HepG2 (cell line): ENCODE results near the gene HOXD12. TPM values are rescaled to one million over a fixed set of nuclear protein-coding genes. Genes with fewer than 3 reads are reported as not detected.

ENCODE experiments used
- ATAC-seq: fragments of 200-7000 bp; cut with Tn5 transposase; 3 replicates; pipeline ENCODE4 v1.9.1; 2020; ENCODE audit warnings: mild to moderate bottlenecking, moderate library complexity
- BruUV-seq: library from RNA; stranded (reverse); fragments of 400-500 nt; replicated peaks from 2 replicates; lab custom pipeline; 2021; lab: Mats Ljungman, UMichigan
- CTCF ChIA-PET: fragments of 300-600 bp; formaldehyde crosslinking; extraction: SDS; loops from one replicate; lab custom pipeline; 2021; ENCODE audit warnings: low total read pairs, inconsistent platforms, low intra/inter-chr PET ratio; lab: Yijun Ruan, JAX
- POLR2A ChIA-PET: fragments of 350-600 bp; sonication (Branson Sonifier 250); formaldehyde crosslinking; loops from one replicate; lab custom pipeline; 2020; ENCODE audit warnings: antibody characterized with exemption, inconsistent platforms; lab: Yijun Ruan, JAX
- DNase-seq: peaks from one replicate; pipeline ENCODE4 v3.0.0-alpha.2; 2015; ENCODE audit warnings: low spot score
- FAIRE-seq: peaks from 3 replicates; lab custom pipeline; 2011; peaks lifted over from hg19 to GRCh38; lab: Jason Lieb, UNC
- H2AFZ ChIP-seq: one replicate; pipeline ENCODE4 v1.6.1; 2011; ENCODE audit warnings: low read length, inconsistent platforms
- H3K27ac ChIP-seq: fragments of 300-600 bp; 3 replicates; pipeline ENCODE4 v1.8.0; 2011; ENCODE audit warnings: mixed run types, mild to moderate bottlenecking, mixed read lengths, low read length, inconsistent platforms; ENCODE audit not compliant: insufficient read depth; ENCODE audit errors: extremely low read length
- H3K27me3 ChIP-seq, 2 experiments: fragments of 200-600 bp in 1 of 2; 2 replicates in 1 of 2; 3 replicates in 1 of 2; pipeline versions ENCODE4 v1.6.0 to v1.8.0; 2011; ENCODE audit warnings: low read length in 2 of 2, mild to moderate bottlenecking in 2 of 2, moderate library complexity in 2 of 2, inconsistent platforms in 1 of 2; ENCODE audit not compliant: insufficient read depth in 2 of 2, control insufficient read depth in 1 of 2
- H3K36me3 ChIP-seq, 2 experiments: fragments of 200-600 bp in 1 of 2; replicated peaks in 1 of 2; 2 replicates in 1 of 2; 3 replicates in 1 of 2; pipeline versions ENCODE4 v1.5.1 to v1.8.0; 2011; ENCODE audit warnings: low read length in 2 of 2, inconsistent platforms in 1 of 2; ENCODE audit not compliant: insufficient read depth in 2 of 2, control insufficient read depth in 1 of 2
- H3K4me1 ChIP-seq: 2 replicates; pipeline ENCODE4 v1.5.1; 2012; ENCODE audit warnings: low read length, inconsistent platforms; ENCODE audit not compliant: insufficient read depth
- H3K4me2 ChIP-seq: 2 replicates; pipeline ENCODE4 v1.6.0; 2011; ENCODE audit warnings: low read depth, low read length, inconsistent platforms
- H3K4me3 ChIP-seq, 3 experiments: fragments of 200-600 bp in 1 of 3; sonication (generic), shearing (Covaris generic) in 1 of 3; replicated peaks in 1 of 3; 2 replicates each; pipeline ENCODE4 v1.5.1; 2011 to 2016; ENCODE audit warnings: low read length in 3 of 3, inconsistent platforms in 2 of 3, low read depth in 2 of 3, mild to moderate bottlenecking in 2 of 3, control low read depth in 1 of 3, mixed read lengths in 1 of 3; ENCODE audit not compliant: insufficient read depth in 1 of 3
- H3K79me2 ChIP-seq: one replicate; pipeline ENCODE4 v1.6.1; 2011; ENCODE audit warnings: low read length, inconsistent platforms; ENCODE audit not compliant: insufficient read depth
- H3K9ac ChIP-seq: 2 replicates; pipeline ENCODE4 v1.6.0; 2011; ENCODE audit warnings: mild to moderate bottlenecking, low read depth, low read length, inconsistent platforms; ENCODE audit not compliant: insufficient read depth
- H3K9me3 ChIP-seq: 2 replicates; pipeline ENCODE4 v1.5.1; 2012; ENCODE audit warnings: mild to moderate bottlenecking, low read length
- H4K20me1 ChIP-seq: 2 replicates; pipeline ENCODE4 v1.6.0; 2011; ENCODE audit warnings: inconsistent platforms, mild to moderate bottlenecking, low read length, moderate library complexity; ENCODE audit not compliant: insufficient read depth
- CREM ChIP-seq, 2 experiments: sonication (generic) in 1 of 2; formaldehyde crosslinking in 1 of 2; IDR thresholded peaks; 2 replicates each; pipeline versions ENCODE4 v1.4.0 to v1.6.1; 2016 to 2020; ENCODE audit warnings: antibody characterized with exemption in 1 of 2, mild to moderate bottlenecking in 1 of 2, missing genetic modification reagents in 1 of 2
- EED ChIP-seq: sonication (generic); formaldehyde crosslinking; IDR thresholded peaks from 2 replicates; pipeline ENCODE4 v1.5.0; 2020; ENCODE audit warnings: mild to moderate bottlenecking, missing genetic modification reagents
- FOXJ3 ChIP-seq: sonication (generic); formaldehyde crosslinking; IDR thresholded peaks from 2 replicates; pipeline ENCODE4 v1.4.0; 2020; ENCODE audit warnings: missing genetic modification reagents, mild to moderate bottlenecking, borderline replicate concordance
- MTA1 ChIP-seq: sonication (generic); formaldehyde crosslinking; IDR thresholded peaks from 2 replicates; pipeline ENCODE4 v1.4.0; 2020; ENCODE audit warnings: missing genetic modification reagents, mild to moderate bottlenecking, borderline replicate concordance
- NFIB ChIP-seq: sonication (generic); formaldehyde crosslinking; IDR thresholded peaks from 2 replicates; pipeline ENCODE4 v1.9.0; 2021; ENCODE audit warnings: missing genetic modification reagents, mild to moderate bottlenecking, borderline replicate concordance
- NFYC ChIP-seq: IDR thresholded peaks from 2 replicates; pipeline ENCODE4 v1.6.1; 2016; ENCODE audit warnings: missing genetic modification reagents, missing compliant biosample characterization
- POLR2G ChIP-seq: fragments of 200-400 bp; formaldehyde crosslinking; IDR thresholded peaks from 2 replicates; pipeline ENCODE4 v1.6.1; 2018; ENCODE audit warnings: mild to moderate bottlenecking, low read depth, low read length, moderate library complexity
- SRSF4 ChIP-seq: fragments of 200-400 bp; formaldehyde crosslinking; IDR thresholded peaks from one replicate; pipeline ENCODE4 v1.6.1; 2018; ENCODE audit warnings: mild to moderate bottlenecking, low read depth, low read length, moderate library complexity; ENCODE audit not compliant: poor library complexity, severe bottlenecking
- ZBTB49 ChIP-seq: sonication (generic); formaldehyde crosslinking; IDR thresholded peaks from 2 replicates; pipeline ENCODE4 v1.4.0; 2020; ENCODE audit warnings: missing genetic modification reagents, borderline replicate concordance
- ZFP36 ChIP-seq: fragments of 150-350 bp; IDR thresholded peaks from 2 replicates; pipeline ENCODE4 v1.6.1; 2018; ENCODE audit warnings: borderline replicate concordance, low read length, low read depth; ENCODE audit not compliant: partially characterized antibody
- ZFP36L2 ChIP-seq: sonication (generic); formaldehyde crosslinking; IDR thresholded peaks from 2 replicates; pipeline ENCODE4 v1.4.0; 2020; ENCODE audit warnings: missing genetic modification reagents
- ZNF230 ChIP-seq: sonication (generic); formaldehyde crosslinking; IDR thresholded peaks from 2 replicates; pipeline ENCODE4 v1.4.0; 2020; ENCODE audit warnings: mild to moderate bottlenecking, missing genetic modification reagents
- ZNF253 ChIP-seq: sonication (generic); formaldehyde crosslinking; IDR thresholded peaks from 2 replicates; pipeline ENCODE4 v1.8.0; 2022; ENCODE audit warnings: mild to moderate bottlenecking, missing genetic modification reagents, borderline replicate concordance
- ZSCAN9 ChIP-seq: IDR thresholded peaks from 2 replicates; pipeline ENCODE4 v1.6.1; 2016; ENCODE audit warnings: borderline replicate concordance
- WGBS: methylation state at CpG from one replicate; pipeline ENCODE4 v1.1.6; 2017; ENCODE audit warnings: low lambda C conversion rate; 5-methylcytosine and 5-hydroxymethylcytosine counted together
- in situ Hi-C: cut with HindIII; loops from 2 replicates; pipeline ENCODE4 v1.10.0; 2017; ENCODE audit warnings: low pct_unique_long_range_greater_than_20kb; ENCODE audit not compliant: extremely low pct_ligation_motif_present
- intact Hi-C: fragments of 100-400 bp; cut with micrococcal nuclease; formaldehyde crosslinking; loops from one replicate; pipeline ENCODE4 v1.10.0; 2022; ENCODE audit not compliant: unreplicated experiment
- polyA plus RNA-seq, 8 experiments: library from polyadenylated mRNA; depleted of rRNA in 3 of 8; stranded (reverse) in 7 of 8; unstranded in 1 of 8; fragments of >200 nt; fragmentation: Illumina TruSeq in 4 of 8; extraction: Trizol in 4 of 8; gene quantifications; 2 replicates each; pipeline versions ENCODE4 v1.2.1 to v1.2.3, GENCODE V29; 2011 to 2016; ENCODE audit warnings: low read depth in 4 of 8, missing spikeins in 1 of 8, mixed read lengths in 1 of 8; ENCODE audit not compliant: insufficient read depth in 1 of 8
- total RNA-seq, 5 experiments: library from RNA; depleted of rRNA; stranded (reverse); fragments of >200 nt; fragmentation: Illumina TruSeq; extraction: Trizol; gene quantifications; 2 replicates each; pipeline ENCODE4 v1.2.3, GENCODE V29; 2016; ENCODE audit warnings: low read depth in 1 of 5

The HOXD12 gene
- total and polyA plus RNA-seq, 2 of the 13 experiments (the other 11 are each of a cell fraction or from before 2014, with no cell fraction given), result not detected

GRCh38 chr2:176093898-176094249 lies 5.7 kb upstream of the HOXD12 start:
- H3K36me3 ChIP-seq, result no peaks in the 10 kb centered on the region
- no peaks in the 10 kb centered on the region for H4K20me1 ChIP-seq
- FAIRE-seq (no peak), ATAC-seq (no peak), DNase-seq (no peak)
- peaks cover 17% of the 10 kb centered on the region for H3K4me1 ChIP-seq
- no peak overlapping the region for H3K9ac ChIP-seq
- ChIA-PET CTCF (no interaction called here), POLR2A (no interaction called here)
- H3K27me3 ChIP-seq, result peaks cover 27 to 92% of the 10 kb centered on the region in 2 experiments
- H2AFZ ChIP-seq, result no peak overlapping the region
- in situ Hi-C loops (no loop called here), intact Hi-C loops (no loop called here)
- no peak overlapping the region for H3K4me3 ChIP-seq
- 21% methylated on average over 8 of the region's 8 CpGs for WGBS
- H3K27ac ChIP-seq, result no peak overlapping the region
- no peaks in the 10 kb centered on the region for H3K79me2 ChIP-seq
- no peaks in the 10 kb centered on the region for H3K9me3 ChIP-seq
- no peak overlapping the region for H3K4me2 ChIP-seq
- no TSS peak for BruUV-seq
- TF ChIP-seq ZSCAN9 (CRISPR knock-in tag) (no peak), ZFP36L2 (CRISPR knock-in tag) (no peak), FOXJ3 (CRISPR knock-in tag) (no peak), NFYC (CRISPR knock-in tag) (no peak), EED (no peak), MTA1 (no peak), ZNF253 (CRISPR knock-in tag) (no peak), NFIB (CRISPR knock-in tag) (no peak)

GRCh38 chr2:176094349-176094748 lies 5.2 kb upstream of the HOXD12 start:
- no peak overlapping the region for H3K9ac ChIP-seq
- DNase-seq (no peak), FAIRE-seq (no peak), ATAC-seq (no peak)
- H3K9me3 ChIP-seq, result no peaks in the 10 kb centered on the region
- no peaks in the 10 kb centered on the region for H3K79me2 ChIP-seq
- H4K20me1 ChIP-seq, result no peaks in the 10 kb centered on the region
- intact Hi-C loops (no loop called here), in situ Hi-C loops (no loop called here)
- H3K36me3 ChIP-seq, result no peaks in the 10 kb centered on the region
- BruUV-seq, result no TSS peak
- peaks cover 17% of the 10 kb centered on the region for H3K4me1 ChIP-seq
- H2AFZ ChIP-seq, result no peak overlapping the region
- ChIA-PET POLR2A (no interaction called here), CTCF (no interaction called here)
- no peak overlapping the region for H3K4me2 ChIP-seq
- no peak overlapping the region for H3K27ac ChIP-seq
- H3K27me3 ChIP-seq, result peaks cover 26 to 92% of the 10 kb centered on the region in 2 experiments
- TF ChIP-seq ZFP36 (peak; percentile 9), ZBTB49 (CRISPR knock-in tag) (no peak), ZNF230 (CRISPR knock-in tag) (no peak), POLR2G (no peak), CREM (IDR thresholded peaks at IDR 0.05) (no peak), CREM (CRISPR knock-in tag; IDR thresholded peaks at IDR 0.05) (no peak), SRSF4 (no peak), MTA1 (no peak)
- no peak overlapping the region for H3K4me3 ChIP-seq
- WGBS, result 25% methylated on average over 12 of the region's 12 CpGs
